ENCODE results near the gene MEI1. TPM values are rescaled to one million over a fixed set of nuclear protein-coding genes. Genes with fewer than 3 reads are reported as not detected.

MEI1 gene
- total and polyA plus RNA-seq, 2 of the 4 experiments (the other 2 are of a cell fraction), result 0.90 to 2.6 TPM

- Histone ChIP-seq H2AK9ac (replicated peaks; ENCODE audit: low read depth, low read length, poor library complexity) (no peak overlapping the region), H4K8ac (ENCODE audit: low read depth in 2 of 2, low read length in 2 of 2) (no peak overlapping the region), H2BK20ac (ENCODE audit: low read depth, low read length) (no peak overlapping the region), H3K14ac (replicated peaks; ENCODE audit: low read depth, low read length) (no peak overlapping the region), H3K4me3 (ENCODE audit: insufficient read depth, low read depth, low read length) (no peak overlapping the region), H3K56ac (ENCODE audit: extremely low read depth, insufficient read depth, low read length) (no peak overlapping the region), H3K4me1 (ENCODE audit: control insufficient read depth, insufficient read depth, low read length) (peaks cover 5% of the 10 kb centered on the region; the same call in 1 of the 2 replicates), H2BK15ac (ENCODE audit: low read depth, low read length) (no peak overlapping the region), H3K9ac (ENCODE audit: low read depth, low read length) (no peak overlapping the region), H2BK5ac (ENCODE audit: low read depth, low read length, poor library complexity, severe bottlenecking) (no peak overlapping the region), H4K20me1 (ENCODE audit: insufficient read depth, low read length) (peaks cover 12% of the 10 kb centered on the region), H3K27ac (ENCODE audit: insufficient read depth, low read length) (no peak overlapping the region), H3K9me3 (ENCODE audit: control insufficient read depth, insufficient read depth, low read length) (no peaks in the 10 kb centered on the region), H3K4me2 (ENCODE audit: low read depth, low read length) (no peak overlapping the region), H3K4ac (ENCODE audit: low read depth, low read length) (no peak overlapping the region), H3K9me1 (ENCODE audit: insufficient read depth, low read length) (peaks cover 17% of the 10 kb centered on the region), H3K18ac (ENCODE audit: low read depth, low read length) (no peak overlapping the region), H3K27me3 (ENCODE audit: control insufficient read depth, insufficient read depth, low read length) (no peaks in the 10 kb centered on the region), H2BK120ac (ENCODE audit: low read depth, low read length) (no peak overlapping the region), H4K91ac (ENCODE audit: insufficient read depth, low read depth, low read length) (no peak overlapping the region), H3K36me3 (ENCODE audit: control insufficient read depth, insufficient read depth, low read length) (peaks cover 33% of the 10 kb centered on the region), H3K23ac (ENCODE audit: low read depth, low read length) (no peak overlapping the region), H2AK5ac (ENCODE audit: low read depth, low read length) (no peak overlapping the region), H2AFZ (replicated peaks; ENCODE audit: low read length, poor library complexity) (peak overlapping the region; percentile 32), H3K79me1 (ENCODE audit: low read depth in 1 of 2, low read length in 2 of 2) (peaks cover 25 to 76% of the 10 kb centered on the region in 2 experiments), H4K5ac (ENCODE audit: low read depth, low read length) (no peak overlapping the region)
- no TSS peak for BruUV-seq (replicated peaks)
- ATAC-seq (ENCODE audit: low read depth) (no peak), DNase-seq (no peak)
- ChIA-PET CTCF (no interaction called here), POLR2A (ENCODE audit: unreplicated experiment) (no interaction called here)
- intact Hi-C loops (cut with micrococcal nuclease) (no loop called here), dilution Hi-C loops (cut with HindIII; ENCODE audit: low sequenced_read_pairs, unreplicated experiment) (no loop called here), in situ Hi-C loops (cut with MboI; ENCODE audit: low sequenced_read_pairs) (no loop called here)
- WGBS, 2 experiments (ENCODE audit: extremely low coverage in 2 of 2, insufficient read length in 1 of 2), result 88% methylated on average over 6 of the region's 12 CpGs; no CpG with 5 or more reads in 1 of the 2 experiments
- no peak for TF ChIP-seq NFE2L2 (IDR thresholded peaks at IDR 0.05; ENCODE audit: low read depth, low read length)
- no peak for TF ChIP-seq SMC3 (IDR thresholded peaks at IDR 0.05; ENCODE audit: low read depth, low read length)
- TF ChIP-seq MAZ (IDR thresholded peaks at IDR 0.05; ENCODE audit: borderline replicate concordance, low read depth, low read length), result no peak
- no peak for TF ChIP-seq MAFK (IDR thresholded peaks at IDR 0.05; ENCODE audit: low read depth, low read length)
- no peak for TF ChIP-seq USF2 (IDR thresholded peaks at IDR 0.05; ENCODE audit: low read depth, low read length)
- no peak for TF ChIP-seq RAD21 (IDR thresholded peaks at IDR 0.05; ENCODE audit: low read length)
- TF ChIP-seq POLR2A (IDR thresholded peaks at IDR 0.05; ENCODE audit: low read depth, low read length), result no peak
- no peak for TF ChIP-seq RCOR1 (IDR thresholded peaks at IDR 0.05; ENCODE audit: insufficient replicate concordance, low read length)
- TF ChIP-seq MXI1 (IDR thresholded peaks at IDR 0.05; ENCODE audit: borderline replicate concordance, low read depth, low read length), result no peak
- TF ChIP-seq ELK1 (IDR thresholded peaks at IDR 0.05; ENCODE audit: borderline replicate concordance, low read depth, low read length), result no peak
- no peak for TF ChIP-seq RFX5 (IDR thresholded peaks at IDR 0.05; ENCODE audit: low read depth, low read length)
- TF ChIP-seq FOS (IDR thresholded peaks at IDR 0.05; ENCODE audit: low read depth, low read length), result no peak
- no peak for TF ChIP-seq BHLHE40 (IDR thresholded peaks at IDR 0.05; ENCODE audit: low read depth, low read length)
- TF ChIP-seq, protein P1, sequence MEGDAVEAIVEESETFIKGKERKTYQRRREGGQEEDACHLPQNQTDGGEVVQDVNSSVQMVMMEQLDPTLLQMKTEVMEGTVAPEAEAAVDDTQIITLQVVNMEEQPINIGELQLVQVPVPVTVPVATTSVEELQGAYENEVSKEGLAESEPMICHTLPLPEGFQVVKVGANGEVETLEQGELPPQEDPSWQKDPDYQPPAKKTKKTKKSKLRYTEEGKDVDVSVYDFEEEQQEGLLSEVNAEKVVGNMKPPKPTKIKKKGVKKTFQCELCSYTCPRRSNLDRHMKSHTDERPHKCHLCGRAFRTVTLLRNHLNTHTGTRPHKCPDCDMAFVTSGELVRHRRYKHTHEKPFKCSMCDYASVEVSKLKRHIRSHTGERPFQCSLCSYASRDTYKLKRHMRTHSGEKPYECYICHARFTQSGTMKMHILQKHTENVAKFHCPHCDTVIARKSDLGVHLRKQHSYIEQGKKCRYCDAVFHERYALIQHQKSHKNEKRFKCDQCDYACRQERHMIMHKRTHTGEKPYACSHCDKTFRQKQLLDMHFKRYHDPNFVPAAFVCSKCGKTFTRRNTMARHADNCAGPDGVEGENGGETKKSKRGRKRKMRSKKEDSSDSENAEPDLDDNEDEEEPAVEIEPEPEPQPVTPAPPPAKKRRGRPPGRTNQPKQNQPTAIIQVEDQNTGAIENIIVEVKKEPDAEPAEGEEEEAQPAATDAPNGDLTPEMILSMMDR (conservative IDR thresholded peaks at IDR 0.05; ENCODE audit: low read depth, low read length), result no peak
- TF ChIP-seq CEBPB (IDR thresholded peaks at IDR 0.05; ENCODE audit: low read depth, low read length), result no peak
- no peak for TF ChIP-seq CHD1 (IDR thresholded peaks at IDR 0.05; ENCODE audit: low read depth, low read length)
Measured at GRCh38 chr22:41674846-41675340, 24.4 kb upstream of the MEI1 start.
